Motor neuron (in vitro differentiated cells): Measurements from ENCODE around the gene SERPINA12. TPM values are rescaled to one million over a fixed set of nuclear protein-coding genes. Genes with fewer than 3 reads are reported as not detected.

Experiments
- ATAC-seq, 8 experiments: fragments of 200-7000 bp; cut with Tn5 transposase; replicated peaks in 6 of 8; 2 replicates each; pipeline ENCODE4 v1.8.0; 2021; ENCODE audit warnings: mild to moderate bottlenecking in 8 of 8, moderate library complexity in 8 of 8
- H3K27ac ChIP-seq, 2 donors: fragments of 250-450 bp; sonication (Bioruptor Pico); 2 replicates each; pipeline ENCODE4 v1.9.0; 2021; ENCODE audit warnings: antibody characterized with exemption in 2 of 2, mild to moderate bottlenecking in 2 of 2, moderate library complexity in 1 of 2
- H3K4me1 ChIP-seq, 2 donors: fragments of 250-450 bp; sonication (Bioruptor Pico); replicated peaks in 1 of 2; 2 replicates each; pipeline ENCODE4 v1.6.1; 2021; ENCODE audit warnings: antibody characterized with exemption in 2 of 2, mild to moderate bottlenecking in 2 of 2, moderate library complexity in 1 of 2
- H3K4me3 ChIP-seq, 5 donors: fragments of 250-450 bp; sonication (Bioruptor Pico); 2 replicates each; pipeline ENCODE4 v1.9.0; 2021; ENCODE audit warnings: antibody characterized with exemption in 5 of 5, mild to moderate bottlenecking in 5 of 5, moderate library complexity in 4 of 5
- WGBS, 10 experiments: fragments of 450-650 bp; shearing (Covaris generic); methylation state at CpG; one replicate each; pipeline ENCODE4 v1.0.0; 2022; 5-methylcytosine and 5-hydroxymethylcytosine counted together
- in situ Hi-C, 9 experiments: fragments of 400-800 bp; cut with MboI; loops; one replicate each; pipeline ENCODE4 v1.15.0; 2021; ENCODE audit warnings: low sequenced_read_pairs in 9 of 9, low pct_unique_long_range_greater_than_20kb in 2 of 9; ENCODE audit not compliant: unreplicated experiment in 9 of 9
- total RNA-seq, 8 experiments: library from RNA; unstranded; fragments of 300-600 nt; gene quantifications; 2 replicates each; pipeline versions ENCODE4 v1.2.3 to v1.2.4, GENCODE V29; 2022

The SERPINA12 gene
- total RNA-seq, 8 experiments from 2014 or later = 0.13 to 0.19 TPM; not detected in 6

GRCh38 chr14:94465042-94465441, 44.2 kb downstream of the SERPINA12 start:
- in situ Hi-C loops = no loop called here
- Histone ChIP-seq H3K4me3 (no peak overlapping the region), H3K27ac (no peak overlapping the region), H3K4me1 (no peaks in the 10 kb centered on the region)
- 44 to 100% (median 80%) methylated on average over 1 to 5 of the region's 5 CpGs; no CpG with 5 or more reads in 3 of the 10 experiments for WGBS, 10 experiments
- no peak for ATAC-seq

GRCh38 chr14:94464290-94464689, 45.0 kb downstream of the SERPINA12 start:
- Histone ChIP-seq H3K4me1 (no peaks in the 10 kb centered on the region), H3K27ac (no peak overlapping the region), H3K4me3 (no peak overlapping the region)
- ATAC-seq = no peak
- WGBS, 10 experiments = 77 to 100% (median 83%) methylated on average over 1 to 4 of the region's 5 CpGs; no CpG with 5 or more reads in 7 of the 10 experiments
- in situ Hi-C loops = no loop called here

GRCh38 chr14:94462763-94463572, 46.3 kb downstream of the SERPINA12 start:
- in situ Hi-C loops = no loop called here
- Histone ChIP-seq H3K27ac (no peak overlapping the region), H3K4me3 (no peak overlapping the region), H3K4me1 (no peaks in the 10 kb centered on the region)
- ATAC-seq = no peak
- 13 to 100% (median 80%) methylated on average over 1 to 7 of the region's 7 CpGs; no CpG with 5 or more reads in 1 of the 10 experiments for WGBS, 10 experiments

GRCh38 chr14:94462219-94462551, 47.1 kb downstream of the SERPINA12 start:
- Histone ChIP-seq H3K27ac (no peak overlapping the region), H3K4me3 (no peak overlapping the region), H3K4me1 (no peaks in the 10 kb centered on the region)
- 0 to 90% (median 60%) methylated on average over 1 to 2 of the region's 6 CpGs; no CpG with 5 or more reads in 4 of the 10 experiments for WGBS, 10 experiments
- peak in 1 of 8 experiments; percentile 47 for ATAC-seq
- in situ Hi-C loops = no loop called here

- in situ Hi-C loops = no loop called here
- ATAC-seq = peak in 1 of 8 experiments; percentile 49
- Histone ChIP-seq H3K27ac (no peak overlapping the region), H3K4me3 (no peak overlapping the region), H3K4me1 (no peaks in the 10 kb centered on the region)
- 40 to 100% (median 90%) methylated on average over 1 to 6 of the region's 19 CpGs; no CpG with 5 or more reads in 1 of the 10 experiments for WGBS, 10 experiments
Observed at GRCh38 chr14:94461526-94462218, 47.6 kb downstream of the SERPINA12 start.

- Histone ChIP-seq H3K4me3 (no peak overlapping the region), H3K4me1 (no peaks in the 10 kb centered on the region), H3K27ac (no peak overlapping the region)
- 17 to 88% (median 66%) methylated on average over 2 to 7 of the region's 8 CpGs for WGBS, 10 experiments
- in situ Hi-C loops = no loop called here
- ATAC-seq = no peak
Observed at GRCh38 chr14:94460631-94461416, 48.4 kb downstream of the SERPINA12 start.

- ATAC-seq = peak in 2 of 8 experiments; percentile 83 to 99
- no peak overlapping the region for H3K27ac ChIP-seq
- no peaks in the 10 kb centered on the region for H3K4me1 ChIP-seq
- no peak overlapping the region for H3K4me3 ChIP-seq
- in situ Hi-C loops = no loop called here
- 0 to 100% methylated on average over 1 of the region's 2 CpGs; no CpG with 5 or more reads in 8 of the 10 experiments for WGBS, 10 experiments
Observed at GRCh38 chr14:94458558-94459205, 50.6 kb downstream of the SERPINA12 start.

- Histone ChIP-seq H3K4me3 (no peak overlapping the region), H3K27ac (no peak overlapping the region), H3K4me1 (no peaks in the 10 kb centered on the region)
- ATAC-seq = no peak
- WGBS, 10 experiments = 71 to 88% (median 80%) methylated on average over 1 of the region's 1 CpG; no CpG with 5 or more reads in 6 of the 10 experiments
- in situ Hi-C loops = no loop called here
Observed at GRCh38 chr14:94458096-94458495, 51.2 kb downstream of the SERPINA12 start.

- H3K27ac ChIP-seq = no peak overlapping the region
- in situ Hi-C loops = no loop called here
- H3K4me1 ChIP-seq = peaks cover 18% of the 10 kb centered on the region in 2 donors
- WGBS, 10 experiments = 0 to 80% (median 0%) methylated on average over 1 of the region's 1 CpG
- ATAC-seq = no peak
- no peak overlapping the region for H3K4me3 ChIP-seq
Observed at GRCh38 chr14:94455928-94456327, 53.3 kb downstream of the SERPINA12 start.

GRCh38 chr14:94451826-94452225, 57.4 kb downstream of the SERPINA12 start:
- H3K4me3 ChIP-seq = no peak overlapping the region

GRCh38 chr14:94451091-94451771, 58.0 kb downstream of the SERPINA12 start:
- H3K27ac ChIP-seq = peak overlapping the region in 1 of 2 donors; percentile 28
- 0 to 20% (median 3%) methylated on average over 1 to 8 of the region's 8 CpGs for WGBS, 10 experiments
- peaks cover 35 to 44% of the 10 kb centered on the region in 2 donors for H3K4me1 ChIP-seq
- no peak overlapping the region for H3K4me3 ChIP-seq
- in situ Hi-C loops = no loop called here
- peak in 3 of 8 experiments; percentile 95 to 96 (median 95) for ATAC-seq

More at GRCh38 chr14:94451826-94452225, 57.4 kb downstream of the SERPINA12 start:
- 0 to 60% (median 0%) methylated on average over 1 to 3 of the region's 3 CpGs; no CpG with 5 or more reads in 1 of the 10 experiments for WGBS, 10 experiments
- in situ Hi-C loops = no loop called here
- Histone ChIP-seq H3K27ac (peak overlapping the region in 1 of 2 donors; percentile 22), H3K4me1 (peaks cover 35 to 44% of the 10 kb centered on the region in 2 donors)
- peak in 3 of 8 experiments; percentile 26 to 45 (median 27) for ATAC-seq

- no peak overlapping the region for H3K4me3 ChIP-seq
- peaks cover 35 to 44% of the 10 kb centered on the region in 2 donors for H3K4me1 ChIP-seq
- WGBS, 10 experiments = 5 to 100% (median 33%) methylated on average over 1 to 3 of the region's 3 CpGs; no CpG with 5 or more reads in 2 of the 10 experiments
- H3K27ac ChIP-seq = peak overlapping the region in 1 of 2 donors; percentile 28
- ATAC-seq = peak in 2 of 8 experiments; percentile 5 to 6
- in situ Hi-C loops = no loop called here
Observed at GRCh38 chr14:94450722-94451090, 58.6 kb downstream of the SERPINA12 start.
